Chondrocyte (in vitro differentiated cells): Measurements from ENCODE around the gene DDX10. TPM values are rescaled to one million over a fixed set of nuclear protein-coding genes. Genes with fewer than 3 reads are reported as not detected.

Experiments used
- DNase-seq: peaks from one replicate; pipeline ENCODE4 v3.0.0; 2021; ENCODE audit warnings: mixed read lengths, low spot score
- H3K27ac Mint-ChIP-seq: one replicate; pipeline ENCODE4 v1.8.0; 2021; ENCODE audit warnings: mild to moderate bottlenecking, moderate library complexity, mixed read lengths; ENCODE audit not compliant: unreplicated experiment
- H3K27me3 Mint-ChIP-seq: 2 replicates; pipeline ENCODE4 v1.8.0; 2021; ENCODE audit warnings: low read depth, mixed read lengths
- H3K36me3 Mint-ChIP-seq: 2 replicates; pipeline ENCODE4 v1.8.0; 2021; ENCODE audit warnings: low read depth, mixed read lengths
- H3K4me1 Mint-ChIP-seq: 2 replicates; pipeline ENCODE4 v1.8.0; 2021; ENCODE audit warnings: low read depth, mild to moderate bottlenecking, mixed read lengths
- H3K4me3 Mint-ChIP-seq: one replicate; pipeline ENCODE4 v1.8.0; 2021; ENCODE audit warnings: mild to moderate bottlenecking, moderate library complexity, mixed read lengths; ENCODE audit not compliant: unreplicated experiment
- H3K9me3 Mint-ChIP-seq: 2 replicates; pipeline ENCODE4 v1.8.0; 2021; ENCODE audit warnings: low read depth, mixed read lengths
- CTCF ChIP-seq: fragments of 200-600 bp; sonication (generic); IDR thresholded peaks from 2 replicates; pipeline ENCODE4 v1.5.0; 2021; ENCODE audit warnings: antibody characterized with exemption, mild to moderate bottlenecking, moderate library complexity
- total RNA-seq: library from RNA; stranded (reverse); gene quantifications from 3 replicates; pipeline ENCODE4 v1.2.1, GENCODE V29; 2021

Gene DDX10
- total RNA-seq, 1 donor from 2014 or later: 25.3 TPM

- Mint-ChIP-seq H3K36me3 (peaks cover 7% of the 10 kb centered on the region), H3K9me3 (no peaks in the 10 kb centered on the region), H3K4me1 (peaks cover 18% of the 10 kb centered on the region), H3K27me3 (no peaks in the 10 kb centered on the region), H3K27ac (no peak overlapping the region), H3K4me3 (no peak overlapping the region)
- DNase-seq: no peak
- TF ChIP-seq CTCF: no peak
These were observed 34.2 kb downstream of the DDX10 start for GRCh38 chr11:108698844-108699642.

- H3K27ac Mint-ChIP-seq: no peak overlapping the region
- no peaks in the 10 kb centered on the region for H3K4me1 Mint-ChIP-seq
- peaks cover 31% of the 10 kb centered on the region for H3K36me3 Mint-ChIP-seq
- no peak for DNase-seq
- no peak for TF ChIP-seq CTCF
- no peaks in the 10 kb centered on the region for H3K27me3 Mint-ChIP-seq
- no peak overlapping the region for H3K4me3 Mint-ChIP-seq
- peaks cover 8% of the 10 kb centered on the region for H3K9me3 Mint-ChIP-seq
These were observed 39.0 kb downstream of the DDX10 start for GRCh38 chr11:108703916-108704315.

- Mint-ChIP-seq H3K9me3 (peaks cover 16% of the 10 kb centered on the region), H3K4me1 (no peaks in the 10 kb centered on the region), H3K4me3 (no peak overlapping the region), H3K27me3 (no peaks in the 10 kb centered on the region), H3K36me3 (peaks cover 40% of the 10 kb centered on the region), H3K27ac (no peak overlapping the region)
- TF ChIP-seq CTCF: no peak
- DNase-seq: no peak
These were observed 40.2 kb downstream of the DDX10 start for GRCh38 chr11:108705061-108705460.

GRCh38 chr11:108708173-108708572 lies 43.3 kb downstream of the DDX10 start:
- Mint-ChIP-seq H3K27me3 (no peaks in the 10 kb centered on the region), H3K4me1 (peaks cover 6% of the 10 kb centered on the region), H3K27ac (no peak overlapping the region), H3K9me3 (peaks cover 32% of the 10 kb centered on the region), H3K36me3 (peaks cover 53% of the 10 kb centered on the region), H3K4me3 (no peak overlapping the region)
- no peak for DNase-seq
- TF ChIP-seq CTCF: no peak

- H3K36me3 Mint-ChIP-seq: peaks cover 55% of the 10 kb centered on the region
- no peak for TF ChIP-seq CTCF
- no peak for DNase-seq
- peaks cover 37% of the 10 kb centered on the region for H3K9me3 Mint-ChIP-seq
- no peak overlapping the region for H3K4me3 Mint-ChIP-seq
- H3K4me1 Mint-ChIP-seq: peaks cover 19% of the 10 kb centered on the region
- H3K27ac Mint-ChIP-seq: no peak overlapping the region
- no peaks in the 10 kb centered on the region for H3K27me3 Mint-ChIP-seq
These were observed 44.9 kb downstream of the DDX10 start for GRCh38 chr11:108709741-108710140.
